ENCODE measurements around the gene PDE5A.
"Not testable (repeated sequence)": the region's sequence is repeated elsewhere in the genome, so short reads cannot be mapped to it uniquely, and the experiment has no call there.

The PDE5A gene

GRCh38 chr4:119666653-119667091 is 38.1 kb upstream of the PDE5A start:
- TF ChIP-seq CTCF (conservative IDR thresholded peaks at IDR 0.05): no peak
- no peak overlapping the region for H3K27ac ChIP-seq

- H3K27ac ChIP-seq: no peak overlapping the region
- no peak for TF ChIP-seq CTCF (conservative IDR thresholded peaks at IDR 0.05)
These were observed 37.1 kb upstream of the PDE5A start for GRCh38 chr4:119665752-119666151.

GRCh38 chr4:119664168-119664907 is 35.7 kb upstream of the PDE5A start:
- TF ChIP-seq CTCF (conservative IDR thresholded peaks at IDR 0.05): no peak
- no peak overlapping the region for H3K27ac ChIP-seq

GRCh38 chr4:119663160-119663788 is 34.7 kb upstream of the PDE5A start:
- no peak overlapping the region for H3K27ac ChIP-seq
- no peak for TF ChIP-seq CTCF (conservative IDR thresholded peaks at IDR 0.05)

GRCh38 chr4:119662612-119663011 is 34.0 kb upstream of the PDE5A start:
- H3K27ac ChIP-seq: not testable (repeated sequence)

- no peak overlapping the region for H3K27ac ChIP-seq
- no peak for TF ChIP-seq CTCF (conservative IDR thresholded peaks at IDR 0.05)
These were observed 32.6 kb upstream of the PDE5A start for GRCh38 chr4:119661231-119661630.

GRCh38 chr4:119659576-119659975 is 31.0 kb upstream of the PDE5A start:
- H3K27ac ChIP-seq: no peak overlapping the region
- no peak for TF ChIP-seq CTCF (conservative IDR thresholded peaks at IDR 0.05)

- no peak overlapping the region for H3K27ac ChIP-seq
- TF ChIP-seq CTCF (conservative IDR thresholded peaks at IDR 0.05): no peak
These were observed 28.6 kb upstream of the PDE5A start for GRCh38 chr4:119657111-119657611.

Measured in VCaP (cell line).